ENCODE measurements around the gene PAM.
"Not testable (repeated sequence)": the region's sequence is repeated elsewhere in the genome, so short reads cannot be mapped to it uniquely, and the experiment has no call there.

PAM gene

DNA sequence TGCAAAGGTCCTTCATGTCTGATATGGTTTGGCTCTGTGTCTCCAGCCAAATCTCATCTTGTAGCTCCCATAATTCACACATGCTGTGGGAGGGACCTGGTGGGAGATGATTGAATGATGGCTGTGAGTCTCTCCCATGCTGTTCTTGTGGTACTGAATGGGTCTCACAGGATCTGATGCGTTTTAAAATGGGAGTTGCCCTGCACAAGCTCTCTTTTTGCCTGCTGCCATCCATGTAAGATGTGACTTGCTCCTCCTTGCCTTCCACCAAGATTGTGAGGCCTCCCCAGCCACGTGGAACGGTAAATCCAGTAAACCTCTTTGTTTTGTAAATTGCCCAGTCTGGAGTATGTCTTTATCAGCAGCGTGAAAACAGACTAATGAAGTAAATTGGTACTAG lies 318.4 kb downstream of the PAM start:
- not testable (repeated sequence) for H3K4me1 ChIP-seq (ENCODE audit: control insufficient read depth, insufficient read depth, low read length); H3K27me3 ChIP-seq (replicated peaks; ENCODE audit: control insufficient read depth, insufficient read depth, low read length); H3K4me3 ChIP-seq (ENCODE audit: low read length); DNase-seq (ENCODE audit: low read depth); H3K9ac ChIP-seq (ENCODE audit: low read length); H3K36me3 ChIP-seq (ENCODE audit: control insufficient read depth, insufficient read depth, low read length, severe bottlenecking)
- peaks cover 47% of the 10 kb centered on the region for H3K9me3 ChIP-seq (ENCODE audit: control insufficient read depth, low read length)

DNA sequence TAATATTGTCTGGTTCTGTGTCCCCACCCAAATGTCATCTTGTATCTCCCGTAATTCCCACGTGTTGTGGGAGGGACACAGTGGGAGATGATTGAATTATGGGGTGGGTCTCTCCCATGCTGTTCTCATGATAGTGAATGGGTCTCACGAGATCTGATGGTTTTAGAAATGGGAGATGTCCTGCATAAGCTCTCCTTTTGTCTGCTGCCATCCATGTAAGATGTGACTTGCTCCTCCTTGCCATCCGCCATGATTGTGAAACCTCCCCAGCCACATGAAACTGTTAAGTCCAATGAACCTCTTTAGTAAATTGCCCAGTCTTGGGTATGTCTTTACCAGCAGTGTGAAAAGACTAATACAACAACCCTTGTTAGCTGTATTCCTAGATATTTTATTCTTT lies 320.3 kb downstream of the PAM start:
- DNase-seq (ENCODE audit: low read depth): no peak
- Histone ChIP-seq H3K4me1 (ENCODE audit: control insufficient read depth, insufficient read depth, low read length) (no peaks in the 10 kb centered on the region), H3K27me3 (replicated peaks; ENCODE audit: control insufficient read depth, insufficient read depth, low read length) (no peaks in the 10 kb centered on the region), H3K4me3 (ENCODE audit: low read length) (no peak overlapping the region), H3K9me3 (ENCODE audit: control insufficient read depth, low read length) (peaks cover 62% of the 10 kb centered on the region), H3K36me3 (ENCODE audit: control insufficient read depth, insufficient read depth, low read length, severe bottlenecking) (no peaks in the 10 kb centered on the region), H3K9ac (ENCODE audit: low read length) (no peak overlapping the region)

Data from adipocyte (in vitro differentiated cells).